DND-41 (cell line): ENCODE data around the gene PSMA3.

Source experiments
- ATAC-seq: fragments of 200-7000 bp; cut with Tn5 transposase; 3 replicates; pipeline ENCODE4 v1.9.1; 2021; ENCODE audit warnings: low read depth; ENCODE audit not compliant: insufficient read depth
- DNase-seq: peaks from one replicate; pipeline ENCODE4 v3.0.0-alpha.2; 2020
- H2AFZ ChIP-seq: 2 replicates; pipeline ENCODE4 v1.6.0; 2012; ENCODE audit warnings: low read depth, low read length
- H3K27ac ChIP-seq: 2 replicates; pipeline ENCODE4 v1.5.1; 2012; ENCODE audit warnings: low read length, inconsistent platforms
- H3K27me3 ChIP-seq: fragments of 200-600 bp; sonication (generic); 2 replicates; pipeline ENCODE4 v1.6.0; 2012; ENCODE audit warnings: low read length, mild to moderate bottlenecking, inconsistent platforms; ENCODE audit not compliant: insufficient read depth, poor library complexity
- H3K36me3 ChIP-seq: 2 replicates; pipeline ENCODE4 v1.5.1; 2012; ENCODE audit warnings: low read length, inconsistent platforms; ENCODE audit not compliant: insufficient read depth
- H3K4me1 ChIP-seq: 2 replicates; pipeline ENCODE4 v1.5.1; 2012; ENCODE audit warnings: mild to moderate bottlenecking, low read length; ENCODE audit not compliant: insufficient read depth
- H3K4me2 ChIP-seq: 2 replicates; pipeline ENCODE4 v1.6.0; 2012; ENCODE audit warnings: mild to moderate bottlenecking, moderate library complexity, low read length, inconsistent platforms; ENCODE audit not compliant: insufficient read depth
- H3K4me3 ChIP-seq, 2 experiments: fragments of 200-600 bp in 1 of 2; shearing (Covaris generic) in 1 of 2; 2 replicates each; pipeline ENCODE4 v1.5.1; 2012 to 2016; ENCODE audit warnings: inconsistent platforms in 2 of 2, low read length in 2 of 2, mild to moderate bottlenecking in 2 of 2, low read depth in 1 of 2, moderate library complexity in 1 of 2
- H3K79me2 ChIP-seq: 2 replicates; pipeline ENCODE4 v1.6.0; 2012; ENCODE audit warnings: low read length, inconsistent platforms; ENCODE audit not compliant: insufficient read depth
- H3K9ac ChIP-seq: 2 replicates; pipeline ENCODE4 v1.6.0; 2012; ENCODE audit warnings: low read depth, mild to moderate bottlenecking, inconsistent platforms, low read length, moderate library complexity
- H3K9me3 ChIP-seq: 2 replicates; pipeline ENCODE4 v1.5.1; 2012; ENCODE audit warnings: low read length, moderate library complexity, mild to moderate bottlenecking, inconsistent platforms; ENCODE audit not compliant: insufficient read depth, severe bottlenecking
- H4K20me1 ChIP-seq: 2 replicates; pipeline ENCODE4 v1.6.0; 2012; ENCODE audit warnings: low read length; ENCODE audit not compliant: insufficient read depth
- CTCF ChIP-seq: IDR thresholded peaks from 2 replicates; pipeline ENCODE4 v1.5.1; 2012; ENCODE audit warnings: borderline replicate concordance, low read length, moderate library complexity, mild to moderate bottlenecking; ENCODE audit not compliant: poor library complexity, severe bottlenecking; ENCODE audit errors: extremely low read depth
- EZH2 ChIP-seq: IDR thresholded peaks from 3 replicates; pipeline ENCODE4 v1.6.1; 2012; ENCODE audit warnings: borderline replicate concordance, low read depth, mild to moderate bottlenecking, moderate library complexity, low read length, inconsistent platforms; ENCODE audit not compliant: severe bottlenecking

PSMA3 gene

GRCh38 chr14:58227096-58227819, 17.4 kb upstream of the PSMA3 start:
- no peak for ATAC-seq

GRCh38 chr14:58238252-58239243, 6.1 kb upstream of the PSMA3 start:
- H3K9me3 ChIP-seq: no peaks in the 10 kb centered on the region
- peak overlapping the region; percentile 72 for H2AFZ ChIP-seq
- 0 out of 3 replicates have a peak, but pooled peaks have one; percentile 16 for ATAC-seq

More at GRCh38 chr14:58227096-58227819, 17.4 kb upstream of the PSMA3 start:
- Histone ChIP-seq H2AFZ (no peak overlapping the region), H3K4me2 (no peak overlapping the region), H3K4me3 (no peak overlapping the region), H3K27me3 (no peaks in the 10 kb centered on the region), H3K9ac (no peak overlapping the region), H3K9me3 (no peaks in the 10 kb centered on the region), H3K27ac (no peak overlapping the region), H4K20me1 (no peaks in the 10 kb centered on the region), H3K4me1 (no peaks in the 10 kb centered on the region), H3K79me2 (no peaks in the 10 kb centered on the region), H3K36me3 (peaks cover 8% of the 10 kb centered on the region; the same call in 1 of the 2 replicates)
- no peak for DNase-seq
- TF ChIP-seq EZH2: no peak

GRCh38 chr14:58239244-58240195, 5.1 kb upstream of the PSMA3 start:
- peak; percentile 25 for ATAC-seq
- Histone ChIP-seq H3K4me2 (peak overlapping the region; percentile 64), H3K27me3 (no peaks in the 10 kb centered on the region), H4K20me1 (no peaks in the 10 kb centered on the region), H3K4me3 (peak overlapping the region; percentile 77 to 83), H2AFZ (peak overlapping the region; percentile 86), H3K27ac (peak overlapping the region; percentile 70), H3K9me3 (no peaks in the 10 kb centered on the region), H3K9ac (peak overlapping the region; percentile 68), H3K4me1 (peaks cover 36% of the 10 kb centered on the region), H3K79me2 (peaks cover 3% of the 10 kb centered on the region; the same call in 1 of the 2 replicates), H3K36me3 (no peaks in the 10 kb centered on the region)
- peak; percentile 73 for DNase-seq
- TF ChIP-seq CTCF (no peak), EZH2 (no peak)

More at GRCh38 chr14:58238252-58239243, 6.1 kb upstream of the PSMA3 start:
- peaks cover under 1% of the 10 kb centered on the region; the same call in 1 of the 2 replicates for H3K79me2 ChIP-seq
- peak overlapping the region; percentile 64 for H3K4me2 ChIP-seq
- no peaks in the 10 kb centered on the region for H3K36me3 ChIP-seq
- no peaks in the 10 kb centered on the region for H3K27me3 ChIP-seq
- H3K4me1 ChIP-seq: peaks cover 32% of the 10 kb centered on the region
- no peak for DNase-seq
- no peak for TF ChIP-seq EZH2
- TF ChIP-seq CTCF: no peak
- no peaks in the 10 kb centered on the region for H4K20me1 ChIP-seq
- H3K27ac ChIP-seq: peak overlapping the region; percentile 69
- H3K9ac ChIP-seq: peak overlapping the region; percentile 68
- H3K4me3 ChIP-seq: peak overlapping the region; percentile 77 to 83; a peak in 3 of 4 replicates
